Spleen (tissue), 11 donors: ENCODE measurements around the gene TENM3. TPM values are rescaled to one million over a fixed set of nuclear protein-coding genes. Genes with fewer than 3 reads are reported as not detected.

Source experiments
- DNase-seq: peaks from one replicate; pipeline ENCODE4 v3.0.0-alpha.2; 2020
- H3K27ac ChIP-seq, 8 donors: fragments of 200-600 bp; sonication (generic) in 7 of 8; 1 replicate in 4 of 8; 2 replicates in 4 of 8; pipeline versions ENCODE4 v1.5.0 to v1.8.0; 2016 to 2021; ENCODE audit warnings: inconsistent platforms in 4 of 8, mild to moderate bottlenecking in 4 of 8, moderate library complexity in 1 of 8
- H3K27me3 ChIP-seq, 7 donors: fragments of 200-600 bp; sonication (generic) in 6 of 7; replicated peaks in 1 of 7; 1 replicate in 4 of 7; 2 replicates in 3 of 7; pipeline versions ENCODE4 v1.5.0 to v1.8.0; 2016 to 2021; ENCODE audit warnings: inconsistent platforms in 3 of 7, mild to moderate bottlenecking in 1 of 7
- H3K36me3 ChIP-seq, 6 donors: fragments of 200-600 bp; sonication (generic) in 5 of 6; 1 replicate in 4 of 6; 2 replicates in 2 of 6; pipeline versions ENCODE4 v1.5.0 to v1.8.0; 2016 to 2021; ENCODE audit warnings: inconsistent platforms in 2 of 6
- H3K4me1 ChIP-seq, 6 donors: fragments of 200-600 bp; sonication (generic) in 5 of 6; 1 replicate in 3 of 6; 2 replicates in 3 of 6; pipeline versions ENCODE4 v1.5.0 to v1.8.0; 2016 to 2021; ENCODE audit warnings: inconsistent platforms in 3 of 6
- H3K4me3 ChIP-seq, 8 donors: fragments of 200-600 bp; sonication (generic) in 7 of 8; 1 replicate in 4 of 8; 2 replicates in 4 of 8; pipeline versions ENCODE4 v1.5.0 to v1.8.0; 2016 to 2021; ENCODE audit warnings: inconsistent platforms in 4 of 8, mild to moderate bottlenecking in 4 of 8, moderate library complexity in 2 of 8
- H3K9me3 ChIP-seq, 8 donors: fragments of 200-600 bp; sonication (generic) in 7 of 8; 1 replicate in 4 of 8; 2 replicates in 4 of 8; pipeline versions ENCODE4 v1.5.0 to v1.8.0; 2016 to 2021; ENCODE audit warnings: inconsistent platforms in 4 of 8
- CTCF ChIP-seq, 11 experiments: fragments of 200-600 bp in 7 of 11; fragments of 450-650 bp in 4 of 11; sonication (generic) in 4 of 11; IDR thresholded peaks in 8 of 11; conservative IDR thresholded peaks in 3 of 11; 1 replicate in 7 of 11; 2 replicates in 4 of 11; pipeline versions ENCODE4 v1.4.0 to v1.8.0; 2016 to 2021; ENCODE audit warnings: antibody characterized with exemption in 11 of 11, inconsistent platforms in 4 of 11, mild to moderate bottlenecking in 1 of 11
- POLR2A ChIP-seq, 3 donors: fragments of 450-650 bp; IDR thresholded peaks; one replicate each; pipeline ENCODE4 v1.5.1; 2017; ENCODE audit warnings: antibody characterized with exemption in 3 of 3, mild to moderate bottlenecking in 1 of 3
- POLR2AphosphoS5 ChIP-seq, 3 donors: sonication (generic); formaldehyde crosslinking; IDR thresholded peaks; one replicate each; pipeline ENCODE4 v1.5.1; 2017; ENCODE audit warnings: antibody characterized with exemption in 3 of 3
- WGBS, 5 donors: extraction: QIAGEN DNeasy Blood & Tissue Kit in 3 of 5; methylation state at CpG; one replicate each; pipeline versions ENCODE4 v1.1.5 to v1.1.7; 2013 to 2018; 5-methylcytosine and 5-hydroxymethylcytosine counted together
- intact Hi-C: fragments of 100-400 bp; cut with DNase I; formaldehyde crosslinking; loops from one replicate; pipeline ENCODE4 v1.15.0; 2023; ENCODE audit warnings: low total_unique reads
- polyA plus RNA-seq, 3 donors: library from polyadenylated mRNA; stranded (reverse); fragments of 200-250 nt; gene quantifications; one replicate each; pipeline ENCODE4 v1.2.1, GENCODE V29; 2013
- total RNA-seq, 7 donors: library from RNA; depleted of rRNA in 3 of 7; stranded (reverse); fragments of >200 nt in 3 of 7; fragmentation: NEBNext Ultra II Directional in 4 of 7; extraction: Animal tissue kit (Norgen Biotek cat#: 25700) in 4 of 7; gene quantifications; one replicate each; pipeline versions ENCODE4 v1.1.0 to v1.2.1, GENCODE V29; 2016 to 2021
- donor health status: healthy with polysubstance abuse.
- donor health status: DM: no; HTN: no; CAD: no; lungs with moderate emphysema.
- donor health status: DM: no; HTN: no; CAD: no.
- donor health status: Bipolar disorder and iron deficiency.
- donor health status: healthy.
- donor health status: DM: no; HTN: no; CAD: no.
- donor health status: DM: yes; HTN: yes; CAD: no.

Gene TENM3
- total and polyA plus RNA-seq, 10 donors, result 0.37 to 45.6 (median 17.7) TPM

- H3K9me3 ChIP-seq, result peaks cover 0 to 19% (median 12%) of the 10 kb centered on the region in 8 donors
- no peak for TF ChIP-seq POLR2AphosphoS5 (IDR thresholded peaks at IDR 0.05)
- TF ChIP-seq CTCF (IDR thresholded peaks at IDR 0.05 in 8 of 11, conservative IDR thresholded peaks at IDR 0.05 in 3 of 11), result no peak
- no peak for TF ChIP-seq POLR2A (IDR thresholded peaks at IDR 0.05)
- no peak overlapping the region for H3K4me3 ChIP-seq
- H3K27ac ChIP-seq, result no peak overlapping the region
- intact Hi-C loops, result no loop called here
- no peak for DNase-seq
- 65 to 80% (median 72%) methylated on average over 9 of the region's 9 CpGs for WGBS, 5 donors
- no peaks in the 10 kb centered on the region for H3K4me1 ChIP-seq
- no peaks in the 10 kb centered on the region for H3K36me3 ChIP-seq
- H3K27me3 ChIP-seq, result no peaks in the 10 kb centered on the region
Observed at GRCh38 chr4:182418054-182418734, 175.0 kb downstream of the TENM3 start.

- Histone ChIP-seq H3K36me3 (no peaks in the 10 kb centered on the region), H3K27ac (no peak overlapping the region), H3K4me1 (no peaks in the 10 kb centered on the region), H3K4me3 (no peak overlapping the region), H3K27me3 (no peaks in the 10 kb centered on the region), H3K9me3 (peaks cover 0 to 4% (median 0%) of the 10 kb centered on the region in 8 donors)
- intact Hi-C loops, result no loop called here
- no peak for TF ChIP-seq CTCF (IDR thresholded peaks at IDR 0.05 in 8 of 11, conservative IDR thresholded peaks at IDR 0.05 in 3 of 11)
- TF ChIP-seq POLR2AphosphoS5 (IDR thresholded peaks at IDR 0.05), result no peak
- no peak for TF ChIP-seq POLR2A (IDR thresholded peaks at IDR 0.05)
- 72 to 81% (median 77%) methylated on average over 7 of the region's 7 CpGs for WGBS, 5 donors
- no peak for DNase-seq
Observed at GRCh38 chr4:182420189-182420588, 177.0 kb downstream of the TENM3 start.

GRCh38 chr4:182421753-182422152 lies 178.6 kb downstream of the TENM3 start:
- WGBS, 5 donors, result 80 to 94% (median 89%) methylated on average over 5 of the region's 5 CpGs
- Histone ChIP-seq H3K36me3 (no peaks in the 10 kb centered on the region), H3K27me3 (no peaks in the 10 kb centered on the region), H3K4me1 (no peaks in the 10 kb centered on the region), H3K27ac (no peak overlapping the region), H3K4me3 (no peak overlapping the region), H3K9me3 (peaks cover 0 to 4% (median 0%) of the 10 kb centered on the region in 8 donors)
- no peak for DNase-seq
- no peak for TF ChIP-seq POLR2A (IDR thresholded peaks at IDR 0.05)
- TF ChIP-seq POLR2AphosphoS5 (IDR thresholded peaks at IDR 0.05), result no peak
- no peak for TF ChIP-seq CTCF (IDR thresholded peaks at IDR 0.05 in 8 of 11, conservative IDR thresholded peaks at IDR 0.05 in 3 of 11)
- intact Hi-C loops, result no loop called here

GRCh38 chr4:182425302-182425701 lies 182.1 kb downstream of the TENM3 start:
- no peak for DNase-seq
- no peak for TF ChIP-seq POLR2A (IDR thresholded peaks at IDR 0.05)
- no peak for TF ChIP-seq POLR2AphosphoS5 (IDR thresholded peaks at IDR 0.05)
- TF ChIP-seq CTCF (IDR thresholded peaks at IDR 0.05 in 8 of 11, conservative IDR thresholded peaks at IDR 0.05 in 3 of 11), result no peak
- Histone ChIP-seq H3K36me3 (no peaks in the 10 kb centered on the region), H3K4me3 (no peak overlapping the region), H3K4me1 (no peaks in the 10 kb centered on the region), H3K9me3 (no peaks in the 10 kb centered on the region), H3K27me3 (no peaks in the 10 kb centered on the region), H3K27ac (no peak overlapping the region)
- WGBS, 5 donors, result 82 to 94% (median 88%) methylated on average over 2 of the region's 2 CpGs
- intact Hi-C loops, result no loop called here
